Left ventricle myocardium superior (tissue), 1 donor: ENCODE measurements around the gene MAGEF1. TPM values are rescaled to one million over a fixed set of nuclear protein-coding genes. Genes with fewer than 3 reads are reported as not detected.

Source experiments
- ATAC-seq: fragments of 200-7000 bp; cut with Tn5 transposase; one replicate; pipeline ENCODE4 v1.9.1; 2020; ENCODE audit warnings: mild to moderate bottlenecking, moderate library complexity
- DNase-seq: peaks from one replicate; pipeline ENCODE4 v3.0.0-alpha.2; 2020
- intact Hi-C: fragments of 100-400 bp; cut with micrococcal nuclease; formaldehyde crosslinking; loops from one replicate; pipeline ENCODE4 v1.11.0; 2022
- long read RNA-seq: library from polyadenylated mRNA; unstranded; transcript quantifications from one replicate; pipeline ENCODE4 v2.0.0, GENCODE V29; 2021
- total RNA-seq: library from RNA; stranded (reverse); fragmentation: NEBNext Ultra II Directional; extraction: Animal tissue kit (Norgen Biotek cat#: 25700); gene quantifications from one replicate; pipeline ENCODE4 v1.2.1, GENCODE V29; 2021
- donor health status: DM: no; HTN: yes; CAD: no; lungs with severe emphysema.

The MAGEF1 gene, protein sequence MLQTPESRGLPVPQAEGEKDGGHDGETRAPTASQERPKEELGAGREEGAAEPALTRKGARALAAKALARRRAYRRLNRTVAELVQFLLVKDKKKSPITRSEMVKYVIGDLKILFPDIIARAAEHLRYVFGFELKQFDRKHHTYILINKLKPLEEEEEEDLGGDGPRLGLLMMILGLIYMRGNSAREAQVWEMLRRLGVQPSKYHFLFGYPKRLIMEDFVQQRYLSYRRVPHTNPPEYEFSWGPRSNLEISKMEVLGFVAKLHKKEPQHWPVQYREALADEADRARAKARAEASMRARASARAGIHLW
- total RNA-seq, result 27.4 TPM
- long read RNA-seq, transcript MAGEF1-201 (1 exons, 1,636 nt), result major isoform, 91 of 91 reads
- long read RNA-seq, partial matches to known transcripts, result 0 of 91 reads
- long read RNA-seq, other reads (novel, unspliced or antisense), result 0 of 91 reads

- ATAC-seq (peak; percentile 96), DNase-seq (peak; percentile 89)
- intact Hi-C loops, result no loop called here
Measured at GRCh38 chr3:184711493-184712247, at the start of gene MAGEF1. Gene MAGEF1 (minus strand): TSS chr3:184712064. CDS start chr3:184711821, 243 bp downstream.

GRCh38 chr3:184761075-184761841, 49.4 kb upstream of the MAGEF1 start:
- intact Hi-C loops, result no loop called here
- ATAC-seq (peak; percentile 55), DNase-seq (peak; percentile 58)

DNA sequence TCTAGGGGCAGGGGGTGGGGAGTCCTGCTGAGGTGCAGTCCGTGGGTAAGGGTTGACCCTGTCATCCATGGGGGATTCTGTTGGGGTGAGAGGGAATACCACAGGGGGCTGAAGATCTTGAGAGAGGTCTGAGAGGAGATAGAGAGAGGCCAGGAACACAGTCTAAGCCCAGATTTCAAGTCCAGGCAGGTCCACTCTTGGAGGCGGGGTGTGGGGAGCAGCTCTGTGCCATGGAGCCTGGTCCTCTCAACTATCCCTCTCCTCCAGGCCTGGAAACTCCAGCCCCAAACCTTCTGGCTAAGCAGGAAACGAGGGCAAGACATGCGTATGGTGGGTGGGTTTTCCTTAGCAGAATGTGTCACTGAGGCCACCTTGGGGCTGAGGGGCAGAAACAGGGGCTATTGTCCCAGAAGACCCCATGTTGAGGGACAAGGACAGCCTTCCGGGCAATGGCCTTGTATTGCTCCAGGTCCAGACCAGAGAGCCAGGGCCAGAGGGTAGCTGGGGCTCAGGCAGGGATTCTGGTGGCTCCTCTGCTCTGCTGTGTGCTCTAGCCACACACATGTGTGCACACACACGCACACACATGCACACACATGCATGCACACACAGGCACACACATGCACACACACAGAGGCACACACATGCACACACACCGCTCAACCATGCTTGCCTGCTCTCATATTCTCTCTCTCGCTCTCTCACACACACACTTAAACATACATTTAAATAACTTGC, 48.6 kb upstream of the MAGEF1 start:
- DNase-seq (no peak), ATAC-seq (no peak)
- intact Hi-C loops, result no loop called here

GRCh38 chr3:184759666-184760200, 47.9 kb upstream of the MAGEF1 start:
- no peak for ATAC-seq
- intact Hi-C loops, result no loop called here
- no peak for DNase-seq

DNA sequence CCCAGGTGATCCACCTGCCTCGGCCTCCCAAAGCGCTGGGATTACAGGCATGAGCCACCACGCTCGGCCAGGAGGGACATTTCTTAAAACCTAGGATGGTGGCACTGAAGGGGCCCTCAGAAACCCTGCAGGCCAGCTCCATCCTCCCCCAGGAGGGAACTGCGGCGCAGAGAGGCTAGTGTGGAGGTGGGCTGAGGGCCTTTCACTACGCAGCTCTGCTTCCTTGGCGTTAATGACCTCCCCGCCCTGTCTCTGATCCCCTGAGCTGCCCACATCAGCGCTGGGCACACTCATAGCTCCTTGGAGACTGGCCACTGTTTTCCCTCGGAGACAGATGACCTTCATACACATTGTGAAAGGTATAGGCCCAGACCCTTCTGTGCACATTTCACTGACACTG, 46.2 kb upstream of the MAGEF1 start:
- DNase-seq (no peak), ATAC-seq (no peak)
- intact Hi-C loops, result no loop called here

GRCh38 chr3:184757022-184757651, 45.3 kb upstream of the MAGEF1 start:
- ATAC-seq (peak; percentile 88), DNase-seq (peak; percentile 70)
- intact Hi-C loops, result no loop called here

DNA sequence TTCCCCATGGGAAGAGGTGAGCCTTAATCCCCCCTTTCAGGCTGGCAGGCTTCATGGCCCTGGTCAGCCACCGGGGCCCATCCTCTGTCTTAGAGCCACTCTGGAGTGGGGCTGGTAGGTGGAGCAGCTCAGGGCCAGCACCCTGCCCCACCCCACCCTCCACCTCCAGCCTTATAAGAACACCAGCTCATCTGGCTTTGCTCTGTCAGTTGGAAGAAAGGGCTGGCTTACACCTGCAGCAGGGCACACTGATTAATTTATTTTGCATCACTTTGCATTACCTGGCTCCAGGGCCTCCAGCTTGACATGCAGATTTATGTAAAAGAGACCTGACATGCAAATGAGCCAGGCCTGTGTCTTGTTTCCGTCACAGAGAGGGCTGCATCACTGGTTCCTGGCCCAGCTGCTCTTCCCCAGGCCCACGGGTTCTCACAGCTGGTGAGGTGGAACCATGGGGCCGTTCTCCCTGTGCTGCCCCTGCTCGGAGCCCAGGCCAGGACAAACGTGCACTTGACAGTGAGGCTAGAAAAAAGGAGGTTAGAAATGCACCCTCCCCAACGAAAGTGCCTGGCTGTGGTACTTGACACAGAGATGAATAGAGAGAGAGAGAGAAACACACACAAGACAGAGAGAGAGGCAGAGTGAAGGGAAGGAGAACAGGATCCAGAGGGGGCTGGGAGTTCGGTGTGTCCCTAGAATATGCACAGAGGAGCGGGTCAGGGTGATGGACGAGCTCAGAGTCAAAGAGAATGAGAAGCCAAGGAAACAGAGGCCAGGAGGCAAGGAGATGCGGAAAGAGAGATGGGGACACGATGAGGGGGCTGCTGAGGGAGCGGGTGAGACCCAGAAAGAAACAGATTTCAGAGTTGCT, 44.5 kb upstream of the MAGEF1 start:
- peak; percentile 17 for ATAC-seq
- intact Hi-C loops, result no loop called here
- no peak for DNase-seq

GRCh38 chr3:184755315-184755731, 43.5 kb upstream of the MAGEF1 start:
- intact Hi-C loops, result no loop called here
- no peak for DNase-seq

GRCh38 chr3:184752361-184752760, 40.5 kb upstream of the MAGEF1 start:
- no peak for ATAC-seq
- intact Hi-C loops, result no loop called here
- no peak for DNase-seq

More at GRCh38 chr3:184755315-184755731, 43.5 kb upstream of the MAGEF1 start:
- ATAC-seq, result no peak

GRCh38 chr3:184751204-184752040, 39.6 kb upstream of the MAGEF1 start:
- ATAC-seq, result no peak
- DNase-seq, result no peak
- intact Hi-C loops, result no loop called here

GRCh38 chr3:184750349-184751083, 38.7 kb upstream of the MAGEF1 start:
- ATAC-seq, result no peak
- peak; percentile 13 for DNase-seq
- intact Hi-C loops, result no loop called here

GRCh38 chr3:184749168-184749744, 37.4 kb upstream of the MAGEF1 start:
- intact Hi-C loops, result no loop called here
- ATAC-seq (no peak), DNase-seq (no peak)

DNA sequence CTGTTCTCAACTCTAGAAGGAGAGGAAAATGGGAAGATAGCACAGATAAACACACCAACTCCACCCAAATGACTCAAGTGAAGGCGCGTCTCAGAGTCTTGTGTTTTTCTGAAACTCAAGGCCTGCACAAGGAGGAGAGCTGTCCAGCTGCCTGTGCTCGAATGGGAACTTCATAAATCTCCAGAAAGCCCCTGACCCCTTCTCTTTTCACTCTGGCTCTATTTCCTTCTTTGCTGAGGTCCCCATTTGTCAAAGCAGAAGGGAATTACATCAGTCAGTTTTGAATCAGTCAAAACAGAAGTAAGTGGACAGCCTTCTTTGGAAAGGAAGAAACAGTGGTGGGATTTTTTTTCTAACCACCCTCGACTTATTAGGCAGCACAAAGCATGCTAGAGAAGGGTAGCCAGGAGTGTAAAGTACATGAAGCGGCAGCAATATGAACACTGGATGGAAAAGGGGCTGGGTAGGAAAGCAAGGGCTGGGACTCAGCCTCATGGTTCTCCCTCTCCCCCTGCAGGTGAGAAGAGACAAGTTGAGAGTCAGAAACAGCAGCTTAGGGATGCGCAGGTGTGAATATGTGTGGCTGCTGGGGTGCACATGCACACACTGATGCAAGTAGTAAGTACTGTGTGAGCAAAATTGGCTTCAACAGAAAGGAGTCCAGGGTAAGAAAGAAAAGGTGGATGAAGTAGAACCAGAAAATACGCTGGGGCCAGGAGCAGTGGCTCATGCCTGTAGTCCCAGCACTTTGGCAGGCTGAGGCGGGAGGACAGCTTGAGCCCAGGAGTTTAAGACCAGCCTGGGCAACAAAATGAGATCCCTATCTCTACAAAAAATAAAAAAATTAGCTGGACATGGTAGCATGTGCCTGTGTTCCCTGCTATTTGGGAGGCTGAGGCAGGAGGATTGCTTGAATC, 36.6 kb upstream of the MAGEF1 start:
- DNase-seq (peak; percentile 11), ATAC-seq (peak; percentile 29)
- intact Hi-C loops, result no loop called here
